Activated CD8-positive, alpha-beta memory T cell treated with anti-CD3 and anti-CD28 coated beads, Interleukin-2, amount 50 U/mL, for 48 hours (primary cell): Measurements from ENCODE around the gene YPEL5.
A peak's percentile ranks its signal among the peaks of the same experiment; 100 is the strongest.

Experiments used
- DNase-seq: peaks from one replicate; pipeline ENCODE4 v3.0.0-alpha.2; 2020

YPEL5 gene

DNA sequence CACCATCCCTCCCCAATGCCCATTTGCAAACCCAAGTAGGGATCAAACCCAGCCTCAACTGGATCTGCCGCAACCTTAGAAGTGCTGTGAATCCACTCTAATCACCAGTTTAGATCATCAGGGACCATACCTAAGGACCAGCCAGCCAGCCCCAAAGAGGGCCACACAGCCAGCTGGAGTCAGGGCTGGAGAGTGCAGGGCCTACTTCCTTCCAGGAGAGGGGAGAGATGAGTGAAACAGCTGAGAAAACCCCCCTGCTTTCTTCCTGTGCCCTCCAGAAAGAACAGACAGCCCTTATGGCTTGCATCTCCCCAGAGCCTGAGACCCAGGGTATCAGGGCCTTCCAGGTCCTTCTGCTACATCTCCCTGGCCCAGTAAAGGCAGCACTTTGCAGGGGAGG, 25.8 kb downstream of the YPEL5 start:
- DNase-seq = no peak

GRCh38 chr2:30177440-30177839, 30.6 kb downstream of the YPEL5 start:
- no peak for DNase-seq

- DNase-seq = no peak
These were observed 31.1 kb downstream of the YPEL5 start for GRCh38 chr2:30177956-30178355.

- no peak for DNase-seq
These were observed 32.0 kb downstream of the YPEL5 start for GRCh38 chr2:30178618-30179434.

DNA sequence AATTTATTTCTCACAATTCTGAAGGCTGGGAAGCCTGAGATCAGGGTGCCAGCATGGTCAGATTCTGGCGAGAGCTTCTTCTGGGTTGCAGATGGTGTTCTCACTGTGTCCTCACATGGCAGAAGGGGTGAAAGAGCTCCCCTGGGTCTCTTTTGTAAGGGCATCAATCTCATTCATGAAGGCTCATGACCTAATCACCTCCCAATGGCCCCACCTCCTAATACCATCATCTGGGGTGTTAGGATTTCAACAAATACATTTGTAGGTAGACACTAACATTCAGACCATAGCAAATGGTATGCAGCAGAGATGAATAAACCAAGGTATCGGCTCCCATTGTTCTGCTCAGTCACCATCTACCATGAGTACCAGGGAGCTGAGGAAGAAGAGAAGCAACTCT, 32.7 kb downstream of the YPEL5 start:
- DNase-seq = no peak

GRCh38 chr2:30180226-30180625, 33.4 kb downstream of the YPEL5 start:
- DNase-seq = peak; percentile 22

DNA sequence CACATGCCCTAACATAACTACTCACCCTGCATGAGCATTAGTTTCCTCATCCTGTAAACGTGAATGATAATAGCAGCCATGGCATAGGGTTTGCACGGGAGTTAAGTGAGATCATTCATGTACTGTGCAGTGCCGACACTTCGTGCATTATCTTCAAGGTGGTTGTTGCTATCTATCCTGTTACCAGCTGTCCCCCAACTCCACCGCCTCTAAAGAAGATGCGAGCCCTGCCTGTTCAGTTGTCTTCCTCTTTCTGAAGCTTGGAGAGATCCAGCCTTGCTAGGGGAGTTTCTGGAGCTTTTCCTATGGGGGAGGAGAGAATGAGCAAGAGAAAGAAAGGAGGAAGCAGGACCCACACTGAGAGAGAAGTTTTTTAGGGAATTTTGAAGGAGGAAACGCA, 34.4 kb downstream of the YPEL5 start:
- DNase-seq = peak; percentile 10

GRCh38 chr2:30184035-30184434, 37.2 kb downstream of the YPEL5 start:
- DNase-seq = peak; percentile 25

GRCh38 chr2:30185178-30185577, 38.4 kb downstream of the YPEL5 start:
- peak; percentile 15 for DNase-seq

GRCh38 chr2:30188292-30188691, 41.5 kb downstream of the YPEL5 start:
- peak; percentile 2 for DNase-seq

GRCh38 chr2:30190637-30191036, 43.8 kb downstream of the YPEL5 start:
- no peak for DNase-seq

DNA sequence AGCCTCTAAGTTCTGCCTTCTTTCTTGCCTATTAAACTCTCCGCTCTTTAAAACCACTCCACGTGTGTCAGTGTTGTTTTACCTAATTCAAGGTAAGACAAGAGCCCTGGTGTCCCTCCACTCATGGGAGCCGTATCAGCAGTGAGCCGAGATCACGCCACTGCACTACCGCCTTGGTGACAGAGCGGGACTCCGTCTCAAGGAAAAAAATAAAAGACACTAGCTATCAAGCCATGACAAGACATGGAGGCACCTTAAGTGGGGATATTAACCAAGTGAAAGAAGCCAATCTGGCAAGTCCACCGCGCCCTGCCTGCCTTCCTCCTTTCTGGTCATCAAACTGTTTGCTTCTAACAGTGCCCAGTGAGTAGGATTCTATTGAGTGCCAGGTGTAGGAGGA, 44.3 kb downstream of the YPEL5 start:
- DNase-seq = no peak

DNA sequence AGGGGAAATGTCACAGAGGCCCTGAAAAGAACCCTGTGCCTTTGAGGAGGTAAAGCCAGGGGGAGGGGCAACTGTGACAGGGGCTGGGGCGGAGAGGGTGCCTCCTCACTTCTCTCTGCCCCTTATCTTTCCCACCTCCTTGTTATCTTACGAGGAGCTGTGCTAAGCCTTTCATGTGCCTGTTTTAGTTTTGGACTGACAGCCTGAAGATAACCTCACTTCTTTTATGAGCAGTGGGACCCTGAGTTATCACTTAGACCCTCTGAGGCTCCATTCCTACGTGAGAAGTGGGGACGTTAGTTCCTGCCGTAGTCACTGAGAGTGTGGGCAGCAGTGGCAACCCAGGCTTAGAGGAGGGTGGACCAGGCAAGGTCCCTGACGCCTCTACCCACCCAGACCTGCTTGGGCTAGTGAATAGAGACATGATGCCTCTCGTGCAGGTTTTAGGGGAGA, 45.0 kb downstream of the YPEL5 start:
- DNase-seq = no peak

DNA sequence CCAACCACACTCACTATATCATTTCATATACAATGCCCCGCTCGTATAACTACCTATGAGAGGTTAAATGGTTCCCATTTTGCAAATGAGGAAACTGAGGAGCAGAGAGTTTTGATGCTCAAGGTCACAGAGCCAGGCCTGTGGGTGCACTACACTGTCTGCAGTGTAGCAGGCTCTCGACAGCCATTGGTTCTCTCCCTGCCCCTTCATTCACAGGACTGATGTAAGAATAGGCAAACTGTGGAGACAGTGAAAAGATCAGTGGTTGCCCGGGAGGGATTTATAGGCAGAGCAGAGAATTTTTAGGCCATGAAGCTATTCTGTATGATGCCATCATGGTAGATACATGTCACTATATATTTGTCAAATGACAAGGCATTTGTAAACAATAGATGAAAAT, 45.5 kb downstream of the YPEL5 start:
- no peak for DNase-seq

- DNase-seq = no peak
These were observed 46.4 kb downstream of the YPEL5 start for GRCh38 chr2:30193104-30193681.

GRCh38 chr2:30194421-30194820, 47.6 kb downstream of the YPEL5 start:
- no peak for DNase-seq

GRCh38 chr2:30195016-30195415, 48.2 kb downstream of the YPEL5 start:
- no peak for DNase-seq

DNA sequence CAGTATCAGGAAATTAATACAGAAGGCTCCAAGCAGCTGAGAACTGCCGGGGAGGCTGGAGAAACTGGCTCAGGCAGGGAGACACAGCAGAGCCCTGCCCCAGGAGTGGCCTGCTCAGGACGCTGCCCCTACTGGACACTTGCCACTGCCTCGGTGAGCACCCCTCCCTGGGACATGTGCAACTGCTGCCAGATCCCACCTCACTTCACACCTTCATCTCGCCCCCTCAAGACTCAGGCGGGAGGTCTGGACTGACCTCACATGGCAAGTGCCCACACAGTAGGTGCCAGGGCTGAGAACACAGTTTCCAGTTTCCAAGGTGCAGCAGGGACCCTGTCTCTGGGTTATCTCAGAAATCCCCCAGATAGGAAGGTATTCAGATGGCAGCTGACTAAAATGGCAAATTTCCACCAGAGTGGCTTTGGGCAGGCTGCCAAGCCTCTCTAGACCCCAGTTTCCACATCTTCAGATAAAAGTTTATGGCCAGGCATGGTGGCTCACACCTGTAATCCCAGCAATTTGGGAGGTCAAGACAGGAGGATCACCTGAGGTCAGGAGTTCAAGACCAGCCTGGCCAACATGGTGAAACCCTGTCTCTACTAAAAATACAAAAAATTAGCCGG, 50.9 kb downstream of the YPEL5 start:
- DNase-seq = peak; percentile 43

DNA sequence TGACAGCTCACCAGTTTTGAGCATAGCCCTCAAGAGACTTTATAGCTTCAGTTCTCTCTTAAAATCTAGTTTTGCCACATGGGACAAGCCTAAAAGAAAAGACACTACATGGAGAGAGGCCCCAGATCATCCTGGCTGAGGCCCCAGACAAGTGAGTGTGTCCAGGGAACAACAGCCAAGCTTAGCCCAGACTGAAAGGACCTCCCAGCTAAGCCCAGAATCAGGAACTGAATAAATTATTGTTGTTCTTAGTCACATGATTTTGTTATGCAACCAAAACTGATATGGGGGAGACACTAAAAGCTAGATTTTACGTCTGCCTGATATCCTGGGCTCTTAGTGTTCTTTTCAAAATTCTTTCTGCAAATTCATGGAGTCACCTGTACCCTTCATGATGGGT, 55.2 kb downstream of the YPEL5 start:
- no peak for DNase-seq

- no peak for DNase-seq
These were observed 56.3 kb downstream of the YPEL5 start for GRCh38 chr2:30203156-30203555.

GRCh38 chr2:30204281-30204680, 57.5 kb downstream of the YPEL5 start:
- DNase-seq = peak; percentile 35

GRCh38 chr2:30205456-30205855, 58.6 kb downstream of the YPEL5 start:
- peak; percentile 35 for DNase-seq

DNA sequence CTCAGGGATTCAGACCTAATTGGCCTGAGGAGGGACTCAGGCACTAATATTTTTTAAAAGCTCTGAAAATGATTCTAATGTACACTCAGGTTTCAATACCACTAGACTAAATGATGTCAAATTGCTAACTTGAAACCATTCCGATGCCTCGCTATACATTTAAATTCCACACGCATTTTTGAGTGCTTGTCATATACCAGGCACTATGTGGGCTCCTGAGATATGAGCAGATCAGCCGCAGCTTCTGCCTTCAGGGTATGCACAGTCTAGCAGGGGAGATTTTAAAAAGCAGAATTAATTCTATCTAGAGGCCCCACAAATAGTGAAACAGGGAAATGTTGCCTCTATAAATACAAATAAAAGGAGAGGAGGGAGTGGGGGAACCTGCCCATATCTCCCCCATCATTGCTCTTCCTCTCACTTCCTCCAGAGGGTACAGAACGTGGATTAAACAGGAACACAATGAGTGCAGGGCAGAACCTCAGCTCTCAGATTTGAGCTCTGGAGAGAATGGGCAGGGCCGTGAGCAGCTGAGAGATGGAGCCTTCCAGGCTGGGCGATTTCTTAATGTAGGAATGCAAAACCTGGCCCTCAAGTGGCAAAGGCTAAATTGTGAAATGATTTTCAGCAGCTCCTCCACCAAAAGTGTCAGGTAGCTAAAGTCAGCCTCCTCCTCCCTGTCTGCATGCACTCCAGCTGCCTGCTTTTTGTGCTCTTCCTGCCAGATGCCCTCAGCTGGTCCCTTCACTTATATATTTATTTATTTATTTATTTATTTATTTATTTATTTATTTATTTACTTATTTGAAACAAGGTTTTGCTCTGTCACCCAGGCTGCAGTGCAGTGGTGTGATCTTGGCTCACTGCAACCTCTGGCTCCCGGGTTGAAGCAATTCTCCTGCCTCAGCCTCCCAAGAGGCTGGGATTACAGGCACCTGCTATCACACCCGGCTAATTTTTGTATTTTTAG, 59.9 kb downstream of the YPEL5 start:
- DNase-seq = no peak
